Measurements from ENCODE around the gene DOK4. TPM values are rescaled to one million over a fixed set of nuclear protein-coding genes. Genes with fewer than 3 reads are reported as not detected.

The DOK4 gene
- total RNA-seq, 2 donors from 2014 or later = 17.9 to 22.1 TPM

DNA sequence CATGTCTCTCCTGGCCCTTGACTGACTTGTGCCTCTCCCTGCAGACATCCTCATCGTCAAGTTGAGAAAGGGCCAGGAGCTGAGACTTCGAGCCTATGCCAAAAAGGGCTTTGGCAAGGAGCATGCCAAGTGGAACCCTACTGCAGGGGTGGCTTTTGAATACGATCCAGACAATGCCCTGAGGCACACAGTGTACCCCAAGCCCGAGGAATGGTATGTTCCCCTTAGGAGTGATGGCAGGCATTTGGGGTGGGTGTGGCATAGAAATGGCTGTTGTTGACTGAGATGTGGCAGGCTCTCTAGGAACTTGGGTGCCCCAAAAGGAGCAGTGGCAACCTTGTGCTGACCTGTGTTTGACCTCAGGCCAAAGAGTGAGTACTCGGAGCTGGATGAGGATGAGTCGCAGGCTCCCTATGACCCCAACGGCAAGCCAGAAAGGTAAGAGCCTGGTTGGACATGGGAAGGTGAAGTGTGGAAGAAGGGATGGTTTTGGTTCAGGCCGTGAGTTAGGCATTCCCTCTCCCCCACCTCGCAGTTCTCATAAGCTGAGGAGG is 16.3 kb downstream of the DOK4 start:
- Histone ChIP-seq H3K9ac (ENCODE audit: extremely low read depth, low read length, poor library complexity, severe bottlenecking) (no peak overlapping the region), H3K9me3 (ENCODE audit: control insufficient read depth, low read length) (no peaks in the 10 kb centered on the region), H3K4me1 (ENCODE audit: control insufficient read depth, insufficient read depth, low read length) (peaks cover 13% of the 10 kb centered on the region), H3K27ac (ENCODE audit: low read depth, low read length) (no peak overlapping the region), H3K36me3 (ENCODE audit: control insufficient read depth, insufficient read depth, low read length) (peaks cover 78% of the 10 kb centered on the region), H3K4me3 (ENCODE audit: low read length) (no peak overlapping the region), H3K27me3 (ENCODE audit: control insufficient read depth, insufficient read depth, low read length, poor library complexity, severe bottlenecking) (no peaks in the 10 kb centered on the region)
- WGBS, 2 experiments (ENCODE audit: insufficient coverage in 1 of 2, insufficient read length in 1 of 2) = 90 to 95% methylated on average over 5 to 9 of the region's 9 CpGs
- no peak overlapping the region for H3K4me3 Mint-ChIP-seq
- H3K27ac Mint-ChIP-seq = no peak overlapping the region
- no peak for DNase-seq
- no peaks in the 10 kb centered on the region for H3K9me3 Mint-ChIP-seq
- no peak for TF ChIP-seq CTCF (conservative IDR thresholded peaks at IDR 0.05)
- peaks cover 61% of the 10 kb centered on the region for H3K36me3 Mint-ChIP-seq (ENCODE audit: low read depth)
- peaks cover 24% of the 10 kb centered on the region for H3K4me1 Mint-ChIP-seq
- no peaks in the 10 kb centered on the region for H3K27me3 Mint-ChIP-seq (ENCODE audit: insufficient read depth)

DNA sequence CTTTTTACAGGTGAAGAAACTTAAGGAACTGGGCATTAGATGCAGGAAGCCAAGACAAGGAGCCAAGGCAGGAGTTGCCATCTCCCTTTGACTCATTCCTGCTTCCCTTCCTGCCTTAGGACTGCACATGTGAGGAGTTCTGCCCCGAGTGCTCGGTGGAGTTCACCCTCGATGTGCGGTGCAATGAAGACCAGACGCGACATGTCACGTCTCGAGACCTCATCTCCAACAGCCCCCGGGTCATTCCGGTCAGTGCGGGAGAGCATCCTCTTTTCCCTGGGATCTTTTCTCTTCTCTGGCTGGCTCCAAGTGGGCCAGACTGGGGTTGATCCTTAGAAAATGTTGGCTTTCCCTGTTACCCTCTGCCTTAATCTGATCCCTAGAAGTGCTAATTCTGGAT is 17.2 kb downstream of the DOK4 start:
- DNase-seq = no peak
- no peaks in the 10 kb centered on the region for H3K9me3 ChIP-seq (ENCODE audit: control insufficient read depth, low read length)
- H3K36me3 Mint-ChIP-seq (ENCODE audit: low read depth) = peaks cover 66% of the 10 kb centered on the region
- no peak overlapping the region for H3K4me3 Mint-ChIP-seq
- no peaks in the 10 kb centered on the region for H3K27me3 Mint-ChIP-seq (ENCODE audit: insufficient read depth)
- H3K27me3 ChIP-seq (ENCODE audit: control insufficient read depth, insufficient read depth, low read length, poor library complexity, severe bottlenecking) = no peaks in the 10 kb centered on the region
- no peak overlapping the region for H3K27ac Mint-ChIP-seq
- H3K36me3 ChIP-seq (ENCODE audit: control insufficient read depth, insufficient read depth, low read length) = peaks cover 79% of the 10 kb centered on the region
- H3K4me3 ChIP-seq (ENCODE audit: low read length) = no peak overlapping the region
- no peak for TF ChIP-seq CTCF (conservative IDR thresholded peaks at IDR 0.05)
- no peak overlapping the region for H3K27ac ChIP-seq (ENCODE audit: low read depth, low read length)
- H3K9ac ChIP-seq (ENCODE audit: extremely low read depth, low read length, poor library complexity, severe bottlenecking) = no peak overlapping the region
- peaks cover 24% of the 10 kb centered on the region for H3K4me1 Mint-ChIP-seq
- 94 to 96% methylated on average over 11 of the region's 11 CpGs for WGBS, 2 experiments (ENCODE audit: insufficient coverage in 1 of 2, insufficient read length in 1 of 2)
- peaks cover 13% of the 10 kb centered on the region for H3K4me1 ChIP-seq (ENCODE audit: control insufficient read depth, insufficient read depth, low read length)
- no peaks in the 10 kb centered on the region for H3K9me3 Mint-ChIP-seq

- no peaks in the 10 kb centered on the region for H3K9me3 ChIP-seq (ENCODE audit: control insufficient read depth, low read length)
- H3K9me3 Mint-ChIP-seq = no peaks in the 10 kb centered on the region
- no peak overlapping the region for H3K27ac Mint-ChIP-seq
- no peak overlapping the region for H3K4me3 Mint-ChIP-seq
- H3K36me3 ChIP-seq (ENCODE audit: control insufficient read depth, insufficient read depth, low read length) = peaks cover 81% of the 10 kb centered on the region
- peaks cover 24% of the 10 kb centered on the region for H3K4me1 Mint-ChIP-seq
- H3K4me1 ChIP-seq (ENCODE audit: control insufficient read depth, insufficient read depth, low read length) = peaks cover 13% of the 10 kb centered on the region
- H3K27me3 ChIP-seq (ENCODE audit: control insufficient read depth, insufficient read depth, low read length, poor library complexity, severe bottlenecking) = no peaks in the 10 kb centered on the region
- H3K36me3 Mint-ChIP-seq (ENCODE audit: low read depth) = peaks cover 73% of the 10 kb centered on the region
- TF ChIP-seq CTCF (conservative IDR thresholded peaks at IDR 0.05) = no peak
- whole genome bisulfite sequencing, 2 experiments (ENCODE audit: insufficient coverage in 1 of 2, insufficient read length in 1 of 2) = 98 to 100% methylated on average over 2 of the region's 2 CpGs
- no peak for DNase-seq
- H3K27me3 Mint-ChIP-seq (ENCODE audit: insufficient read depth) = no peaks in the 10 kb centered on the region
- H3K9ac ChIP-seq (ENCODE audit: extremely low read depth, low read length, poor library complexity, severe bottlenecking) = no peak overlapping the region
- H3K27ac ChIP-seq (ENCODE audit: low read depth, low read length) = no peak overlapping the region
- no peak overlapping the region for H3K4me3 ChIP-seq (ENCODE audit: low read length)
These were observed 17.9 kb downstream of the DOK4 start for GRCh38 chr16:57468346-57468745.
